HEK293T (cell line): ENCODE results near the gene ANK2.

ENCODE experiments used
- CTCF ChIA-PET: fragments of 350-600 bp; formaldehyde crosslinking; extraction: SDS; loops from one replicate; lab custom pipeline; 2021; ENCODE audit warnings: antibody characterized with exemption, inconsistent platforms; lab: Yijun Ruan, JAX
- POLR2A ChIA-PET: fragments of 350-600 bp; formaldehyde crosslinking; extraction: SDS; loops from one replicate; lab custom pipeline; 2020; ENCODE audit warnings: antibody characterized with exemption, inconsistent platforms; lab: Yijun Ruan, JAX
- DNase-seq: peaks from one replicate; pipeline ENCODE4 v3.0.0; 2012; ENCODE audit warnings: mixed read lengths; ENCODE audit errors: extremely low spot score
- ARNT ChIP-seq: fragments of 450-650 bp; IDR thresholded peaks from 2 replicates; pipeline ENCODE4 v1.6.1; 2017; ENCODE audit warnings: mild to moderate bottlenecking
- CTBP1 ChIP-seq: fragments of 450-650 bp; IDR thresholded peaks from 2 replicates; pipeline ENCODE4 v1.6.1; 2016; ENCODE audit warnings: borderline replicate concordance
- ELF4 ChIP-seq: fragments of 450-650 bp; IDR thresholded peaks from 2 replicates; pipeline ENCODE4 v1.6.1; 2017; ENCODE audit warnings: antibody characterized with exemption
- FOXA1 ChIP-seq: fragments of 450-650 bp; IDR thresholded peaks from 2 replicates; pipeline ENCODE4 v1.6.1; 2016; ENCODE audit warnings: mild to moderate bottlenecking
- FOXK2 ChIP-seq: fragments of 450-650 bp; IDR thresholded peaks from 2 replicates; pipeline ENCODE4 v1.6.1; 2016; ENCODE audit warnings: mild to moderate bottlenecking
- FOXM1 ChIP-seq: fragments of 450-650 bp; IDR thresholded peaks from 2 replicates; pipeline ENCODE4 v1.6.1; 2017; ENCODE audit warnings: mild to moderate bottlenecking, borderline replicate concordance
- L3MBTL2 ChIP-seq: fragments of 450-650 bp; conservative IDR thresholded peaks from 2 replicates; pipeline ENCODE4 v1.6.1; 2016; ENCODE audit warnings: mild to moderate bottlenecking
- LEF1 ChIP-seq: fragments of 450-650 bp; IDR thresholded peaks from 2 replicates; pipeline ENCODE4 v1.6.1; 2017; ENCODE audit warnings: mild to moderate bottlenecking, borderline replicate concordance
- PKNOX1 ChIP-seq: fragments of 450-650 bp; IDR thresholded peaks from 2 replicates; pipeline ENCODE4 v1.6.1; 2016
- SP1 ChIP-seq: fragments of 450-650 bp; IDR thresholded peaks from 2 replicates; pipeline ENCODE4 v1.6.1; 2017
- SUZ12 ChIP-seq: fragments of 450-650 bp; IDR thresholded peaks from 2 replicates; pipeline ENCODE4 v1.6.1; 2016; ENCODE audit warnings: mild to moderate bottlenecking
- TARDBP ChIP-seq: fragments of 450-650 bp; IDR thresholded peaks from 2 replicates; pipeline ENCODE4 v1.6.1; 2016
- ZNF384 ChIP-seq: fragments of 450-650 bp; IDR thresholded peaks from 2 replicates; pipeline ENCODE4 v1.6.1; 2016

Gene ANK2

GRCh38 chr4:113394108-113394729, 344.8 kb downstream of the ANK2 start:
- POLR2A ChIA-PET, result no interaction called here
- no peak for DNase-seq
- TF ChIP-seq SUZ12 (no peak), CTBP1 (no peak), FOXA1 (no peak), ELF4 (no peak)
- CTCF ChIA-PET, result interaction anchor here (0.6 to 1.0 kb wide), 6 partner anchors 11 to 991 kb away, joined by 3 to 8 read pairs (median 3); no protein-coding TSS in a partner anchor

- ChIA-PET CTCF (interaction anchor here (0.6 to 1.0 kb wide), 7 partner anchors 10 to 984 kb away, joined by 3 read pairs; no protein-coding TSS in a partner anchor), POLR2A (interaction anchor here (1.1 kb wide), 1 partner anchor 73 kb away, joined by 3 read pairs; no protein-coding TSS in a partner anchor)
- peak; percentile 72 for DNase-seq
- TF ChIP-seq ZNF384 (no peak), SP1 (no peak), CTBP1 (no peak)
These were observed 345.5 kb downstream of the ANK2 start for GRCh38 chr4:113394730-113395530.

- no peak for TF ChIP-seq ARNT
- TF ChIP-seq FOXK2, result no peak
- TF ChIP-seq L3MBTL2, result no peak
- TF ChIP-seq CTBP1, result no peak
- no peak for TF ChIP-seq TARDBP
- TF ChIP-seq FOXA1, result no peak
- no peak for TF ChIP-seq ZNF384
- TF ChIP-seq FOXM1, result no peak
- no peak for TF ChIP-seq SP1
- CTCF ChIA-PET, result interaction anchor here (0.7 kb wide), 1 partner anchor 1298 kb away, joined by 4 read pairs; no protein-coding TSS in a partner anchor
- POLR2A ChIA-PET, result no interaction called here
- DNase-seq, result no peak
These were observed 347.8 kb downstream of the ANK2 start for GRCh38 chr4:113397114-113397701.

DNA sequence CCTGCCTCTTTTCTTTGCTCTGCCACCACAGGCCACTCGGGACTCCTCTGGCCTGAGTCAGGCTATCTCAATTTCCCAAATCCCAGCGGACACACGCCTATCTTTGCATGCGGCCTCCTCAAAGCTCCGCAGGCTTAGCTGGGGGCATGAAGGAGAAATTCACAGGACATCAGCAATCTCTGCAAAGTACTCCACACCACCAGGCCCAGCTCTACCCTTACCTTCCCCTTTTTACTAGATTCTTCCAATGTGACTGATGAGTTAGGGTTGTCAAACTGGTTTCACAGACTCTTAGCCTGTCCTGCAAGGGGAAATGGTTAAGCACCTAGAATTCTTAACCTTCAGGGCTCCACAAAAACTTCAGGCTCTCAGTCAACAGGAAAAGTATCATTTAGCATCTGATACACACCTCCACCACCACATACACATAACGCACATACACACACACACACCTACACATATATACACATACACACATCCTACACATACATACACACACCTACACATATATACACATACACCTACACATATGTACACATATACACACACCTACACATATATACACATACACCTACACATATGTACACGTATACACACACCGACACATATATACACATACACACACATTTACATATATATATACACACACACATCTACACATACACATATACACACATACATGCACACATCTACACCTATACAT, 349.1 kb downstream of the ANK2 start:
- ChIA-PET CTCF (interaction anchor here (0.6 kb wide), 1 partner anchor 231 kb away, joined by 3 read pairs; no protein-coding TSS in a partner anchor), POLR2A (no interaction called here)
- no peak for DNase-seq
- TF ChIP-seq ARNT (no peak), SP1 (no peak), LEF1 (no peak), PKNOX1 (no peak)

- POLR2A ChIA-PET, result no interaction called here
- DNase-seq, result no peak
- no peak for TF ChIP-seq PKNOX1
- no peak for TF ChIP-seq FOXA1
- TF ChIP-seq L3MBTL2, result no peak
- TF ChIP-seq TARDBP, result no peak
- TF ChIP-seq CTBP1, result no peak
- CTCF ChIA-PET, result no interaction called here
These were observed 354.7 kb downstream of the ANK2 start for GRCh38 chr4:113404167-113404571.

DNA sequence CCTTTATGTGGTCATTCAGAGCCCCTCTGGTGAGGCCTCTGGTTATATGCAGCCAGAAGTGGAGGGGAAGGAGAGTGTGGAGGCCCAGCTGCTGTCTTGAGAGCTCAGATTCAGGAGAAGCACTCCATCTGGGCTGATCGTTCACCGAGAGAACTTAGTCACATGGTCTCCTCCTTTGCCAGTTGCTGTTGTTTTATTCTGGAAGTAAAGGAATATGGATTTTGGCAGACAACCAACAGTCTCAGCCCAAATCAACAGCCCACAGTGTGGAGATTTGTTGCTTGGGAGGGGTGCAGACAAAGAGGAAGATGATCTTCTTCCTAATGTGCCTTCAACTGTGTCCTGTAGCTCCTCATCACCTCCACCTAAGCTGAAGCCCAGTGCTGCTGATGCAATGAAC, 355.4 kb downstream of the ANK2 start:
- TF ChIP-seq ARNT (no peak), PKNOX1 (no peak), FOXK2 (no peak)
- no peak for DNase-seq
- ChIA-PET CTCF (interaction anchor here (0.7 to 1.0 kb wide), 2 partner anchors 10 to 543 kb away, joined by 3 to 4 read pairs; no protein-coding TSS in a partner anchor), POLR2A (no interaction called here)
